WTC11 (cell line): Measurements from ENCODE around the gene TPPP3. TPM values are rescaled to one million over a fixed set of nuclear protein-coding genes. Genes with fewer than 3 reads are reported as not detected.

ENCODE experiments used
- ATAC-seq: fragments of 200-7000 bp; cut with Tn5 transposase; 2 replicates; pipeline ENCODE4 v1.10.0; 2021; ENCODE audit warnings: mild to moderate bottlenecking, moderate library complexity
- CTCF ChIA-PET: fragments of 300-600 bp; sonication (Branson Sonifier 250); formaldehyde crosslinking; loops from one replicate; lab custom pipeline; 2021; ENCODE audit warnings: antibody characterized with exemption; lab: Charles Lee
- POLR2A ChIA-PET: fragments of 350-600 bp; sonication (Branson Sonifier 250); formaldehyde crosslinking; loops from one replicate; lab custom pipeline; 2021; ENCODE audit warnings: antibody characterized with exemption; lab: Charles Lee
- DNase-seq: peaks from one replicate; pipeline ENCODE4 v3.0.0; 2021; ENCODE audit warnings: low spot score
- H3K27ac Mint-ChIP-seq: 2 replicates; pipeline ENCODE4 v1.8.0; 2021; ENCODE audit warnings: mixed read lengths
- H3K27me3 Mint-ChIP-seq: 2 replicates; pipeline ENCODE4 v1.8.0; 2021; ENCODE audit warnings: low read depth, mild to moderate bottlenecking, moderate library complexity, mixed read lengths
- H3K36me3 Mint-ChIP-seq: 2 replicates; pipeline ENCODE4 v1.8.0; 2021; ENCODE audit warnings: mixed read lengths
- H3K4me1 Mint-ChIP-seq: 2 replicates; pipeline ENCODE4 v1.8.0; 2022; ENCODE audit warnings: mixed read lengths
- H3K4me3 Mint-ChIP-seq: 2 replicates; pipeline ENCODE4 v1.8.0; 2021; ENCODE audit warnings: mild to moderate bottlenecking, moderate library complexity, mixed read lengths
- H3K9me3 Mint-ChIP-seq: 2 replicates; pipeline ENCODE4 v1.8.0; 2021; ENCODE audit warnings: mixed read lengths
- ATF1 ChIP-seq: sonication (generic); formaldehyde crosslinking; IDR thresholded peaks from 2 replicates; pipeline ENCODE4 v1.8.1; 2023; ENCODE audit warnings: mild to moderate bottlenecking, moderate library complexity, missing genetic modification reagents
- E2F4 ChIP-seq: sonication (generic); formaldehyde crosslinking; IDR thresholded peaks from 2 replicates; pipeline ENCODE4 v1.8.1; 2022; ENCODE audit warnings: low read depth, mild to moderate bottlenecking, moderate library complexity, missing genetic modification reagents, borderline replicate concordance
- FOXJ3 ChIP-seq: sonication (generic); formaldehyde crosslinking; IDR thresholded peaks from 2 replicates; pipeline ENCODE4 v1.9.0; 2021; ENCODE audit warnings: missing genetic modification reagents, mild to moderate bottlenecking, borderline replicate concordance
- FOXK1 ChIP-seq: sonication (generic); formaldehyde crosslinking; IDR thresholded peaks from 2 replicates; pipeline ENCODE4 v1.8.0; 2022; ENCODE audit warnings: mild to moderate bottlenecking, moderate library complexity, missing genetic modification reagents
- FOXP1 ChIP-seq: sonication (generic); formaldehyde crosslinking; IDR thresholded peaks from 2 replicates; pipeline ENCODE4 v1.8.0; 2022; ENCODE audit warnings: missing genetic modification reagents, mild to moderate bottlenecking, moderate library complexity, borderline replicate concordance
- GABPB1 ChIP-seq: sonication (generic); formaldehyde crosslinking; IDR thresholded peaks from 2 replicates; pipeline ENCODE4 v1.8.1; 2023; ENCODE audit warnings: mild to moderate bottlenecking, missing genetic modification reagents
- GRHL2 ChIP-seq: fragments of 250-450 bp; sonication (Bioruptor Pico); IDR thresholded peaks from 2 replicates; pipeline ENCODE4 v1.8.0; 2022; ENCODE audit warnings: mild to moderate bottlenecking, moderate library complexity; ENCODE audit not compliant: insufficient replicate concordance, severe bottlenecking
- JUN ChIP-seq: sonication (generic); formaldehyde crosslinking; IDR thresholded peaks from 2 replicates; pipeline ENCODE4 v1.8.0; 2023; ENCODE audit warnings: mild to moderate bottlenecking, missing genetic modification reagents
- NR2C2 ChIP-seq: sonication (generic); formaldehyde crosslinking; IDR thresholded peaks from 2 replicates; pipeline ENCODE4 v1.8.0; 2022; ENCODE audit warnings: mild to moderate bottlenecking, missing genetic modification reagents
- OVOL2 ChIP-seq: fragments of 250-450 bp; sonication (Bioruptor Pico); IDR thresholded peaks from 2 replicates; pipeline ENCODE4 v1.9.0; 2021; ENCODE audit warnings: mild to moderate bottlenecking, borderline replicate concordance
- RORB ChIP-seq: fragments of 250-450 bp; sonication (Bioruptor Pico); IDR thresholded peaks from 2 replicates; pipeline ENCODE4 v1.9.0; 2021; ENCODE audit warnings: mild to moderate bottlenecking
- SMAD3 ChIP-seq: sonication (generic); formaldehyde crosslinking; IDR thresholded peaks from 2 replicates; pipeline ENCODE4 v1.8.0; 2022; ENCODE audit warnings: missing genetic modification reagents, mild to moderate bottlenecking, borderline replicate concordance
- SMAD4 ChIP-seq: sonication (generic); formaldehyde crosslinking; IDR thresholded peaks from 2 replicates; pipeline ENCODE4 v1.8.0; 2022; ENCODE audit warnings: mild to moderate bottlenecking, missing genetic modification reagents
- SOX15 ChIP-seq: fragments of 250-450 bp; sonication (Bioruptor Pico); IDR thresholded peaks from 2 replicates; pipeline ENCODE4 v1.9.0; 2021; ENCODE audit warnings: mild to moderate bottlenecking
- TEAD1 ChIP-seq: sonication (generic); formaldehyde crosslinking; IDR thresholded peaks from 2 replicates; pipeline ENCODE4 v1.8.0; 2022; ENCODE audit warnings: mild to moderate bottlenecking, missing genetic modification reagents
- USF1 ChIP-seq: sonication (generic); formaldehyde crosslinking; IDR thresholded peaks from 2 replicates; pipeline ENCODE4 v1.8.0; 2022; ENCODE audit warnings: mild to moderate bottlenecking, missing genetic modification reagents
- ZNF121 ChIP-seq: sonication (generic); formaldehyde crosslinking; IDR thresholded peaks from 2 replicates; pipeline ENCODE4 v1.8.0; 2023; ENCODE audit warnings: missing genetic modification reagents
- total RNA-seq: library from RNA; stranded (reverse); gene quantifications from 3 replicates; pipeline ENCODE4 v1.2.3, GENCODE V29; 2021
- TF ChIP-seq, protein P1 (sequence below): fragments of 250-450 bp; sonication (Bioruptor Pico); IDR thresholded peaks from 2 replicates; pipeline ENCODE4 v1.8.0; 2021; ENCODE audit warnings: mild to moderate bottlenecking
- TF ChIP-seq, protein P2 (sequence below): sonication (generic); formaldehyde crosslinking; IDR thresholded peaks from 2 replicates; pipeline ENCODE4 v1.8.1; 2023; ENCODE audit warnings: mild to moderate bottlenecking, missing genetic modification reagents, moderate library complexity

TPPP3 gene
- total RNA-seq, 1 experiment from 2014 or later = 0.74 TPM

GRCh38 chr16:67372664-67373063, 20.6 kb downstream of the TPPP3 start:
- CTCF ChIA-PET = interaction anchor here (1.2 to 3.2 kb wide), 6 partner anchors 21 to 93 kb away, joined by 3 to 20 read pairs (median 6); partner anchors contain the start of gene TPPP3
- Mint-ChIP-seq H3K36me3 (no peaks in the 10 kb centered on the region), H3K4me3 (no peak overlapping the region), H3K27me3 (peaks cover 9% of the 10 kb centered on the region), H3K4me1 (no peaks in the 10 kb centered on the region), H3K9me3 (no peaks in the 10 kb centered on the region), H3K27ac (no peak overlapping the region)
- POLR2A ChIA-PET = no interaction called here
- TF ChIP-seq TEAD1 (CRISPR knock-in tag) (no peak), FOXK1 (CRISPR knock-in tag) (no peak)
- TF ChIP-seq, protein P1, sequence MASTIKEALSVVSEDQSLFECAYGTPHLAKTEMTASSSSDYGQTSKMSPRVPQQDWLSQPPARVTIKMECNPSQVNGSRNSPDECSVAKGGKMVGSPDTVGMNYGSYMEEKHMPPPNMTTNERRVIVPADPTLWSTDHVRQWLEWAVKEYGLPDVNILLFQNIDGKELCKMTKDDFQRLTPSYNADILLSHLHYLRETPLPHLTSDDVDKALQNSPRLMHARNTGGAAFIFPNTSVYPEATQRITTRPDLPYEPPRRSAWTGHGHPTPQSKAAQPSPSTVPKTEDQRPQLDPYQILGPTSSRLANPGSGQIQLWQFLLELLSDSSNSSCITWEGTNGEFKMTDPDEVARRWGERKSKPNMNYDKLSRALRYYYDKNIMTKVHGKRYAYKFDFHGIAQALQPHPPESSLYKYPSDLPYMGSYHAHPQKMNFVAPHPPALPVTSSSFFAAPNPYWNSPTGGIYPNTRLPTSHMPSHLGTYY (CRISPR knock-in tag) = no peak
- ATAC-seq (no peak), DNase-seq (no peak)

DNA sequence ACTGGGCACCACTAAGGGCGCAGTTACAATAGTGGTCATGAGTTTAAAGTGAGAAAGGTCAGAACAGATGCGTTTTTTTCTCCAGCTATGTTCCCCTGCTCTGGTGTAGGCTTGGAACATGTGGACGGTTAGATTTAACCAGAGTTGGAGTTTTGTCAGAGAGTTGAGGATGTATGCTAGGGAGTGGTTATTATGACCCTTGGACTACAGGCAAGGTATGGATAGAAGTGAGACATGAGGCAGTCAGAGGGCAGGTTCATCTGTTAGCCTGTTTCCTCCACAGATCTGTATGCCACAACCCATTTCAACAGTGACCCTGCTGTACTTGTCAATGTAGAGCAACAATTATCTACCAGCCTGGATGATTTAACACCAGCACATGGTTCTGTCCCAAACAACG, 22.6 kb downstream of the TPPP3 start:
- no peaks in the 10 kb centered on the region for H3K9me3 Mint-ChIP-seq
- ATAC-seq = no peak
- no peak overlapping the region for H3K27ac Mint-ChIP-seq
- TF ChIP-seq E2F4 (no peak), GRHL2 (CRISPR knock-in tag) (no peak), FOXP1 (no peak), JUN (no peak), SMAD3 (CRISPR knock-in tag) (no peak), FOXK1 (CRISPR knock-in tag) (no peak), GABPB1 (CRISPR knock-in tag) (no peak), NR2C2 (CRISPR knock-in tag) (no peak), ZNF121 (no peak), OVOL2 (CRISPR knock-in tag) (no peak), SOX15 (CRISPR knock-in tag) (no peak), USF1 (no peak)
- H3K36me3 Mint-ChIP-seq = no peaks in the 10 kb centered on the region
- DNase-seq = no peak
- CTCF ChIA-PET = interaction anchor here (0.7 kb wide), 1 partner anchor 293 kb away, joined by 3 read pairs; no protein-coding TSS in a partner anchor
- H3K4me1 Mint-ChIP-seq = no peaks in the 10 kb centered on the region
- H3K4me3 Mint-ChIP-seq = no peak overlapping the region
- H3K27me3 Mint-ChIP-seq = peaks cover 7% of the 10 kb centered on the region
- POLR2A ChIA-PET = no interaction called here

- no peak overlapping the region for H3K27ac Mint-ChIP-seq
- ATAC-seq = no peak
- ChIA-PET CTCF (interaction anchor here (1.4 to 2.0 kb wide), 2 partner anchors 35 to 38 kb away, joined by 3 to 6 read pairs; partner anchors contain the start of genes KCTD19 and LRRC36), POLR2A (interaction anchor here (0.5 kb wide), 1 partner anchor 720 kb away, joined by 3 read pairs; no protein-coding TSS in a partner anchor)
- DNase-seq = no peak
- H3K4me3 Mint-ChIP-seq = no peak overlapping the region
- H3K9me3 Mint-ChIP-seq = no peaks in the 10 kb centered on the region
- no peaks in the 10 kb centered on the region for H3K4me1 Mint-ChIP-seq
- H3K36me3 Mint-ChIP-seq = no peaks in the 10 kb centered on the region
- TF ChIP-seq RORB (CRISPR knock-in tag) (no peak), FOXJ3 (no peak), SMAD4 (CRISPR knock-in tag) (no peak), ATF1 (no peak)
- TF ChIP-seq, protein P2, sequence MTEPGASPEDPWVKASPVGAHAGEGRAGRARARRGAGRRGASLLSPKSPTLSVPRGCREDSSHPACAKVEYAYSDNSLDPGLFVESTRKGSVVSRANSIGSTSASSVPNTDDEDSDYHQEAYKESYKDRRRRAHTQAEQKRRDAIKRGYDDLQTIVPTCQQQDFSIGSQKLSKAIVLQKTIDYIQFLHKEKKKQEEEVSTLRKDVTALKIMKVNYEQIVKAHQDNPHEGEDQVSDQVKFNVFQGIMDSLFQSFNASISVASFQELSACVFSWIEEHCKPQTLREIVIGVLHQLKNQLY = no peak
- H3K27me3 Mint-ChIP-seq = peaks cover 25% of the 10 kb centered on the region
Measured at GRCh38 chr16:67364600-67365235, 28.6 kb downstream of the TPPP3 start.
